HG02798 (cell line): ENCODE data around the gene MLIP.
"Not testable (repeated sequence)": the region's sequence is repeated elsewhere in the genome, so short reads cannot be mapped to it uniquely, and the experiment has no call there.

ENCODE experiments used
- ATAC-seq: cut with Tn5 transposase; IDR thresholded peaks from one replicate; pipeline ENCODE4 v1.9.1; 2021; ENCODE audit warnings: mild to moderate bottlenecking; ENCODE audit not compliant: unreplicated experiment, poor library complexity

MLIP gene, protein sequence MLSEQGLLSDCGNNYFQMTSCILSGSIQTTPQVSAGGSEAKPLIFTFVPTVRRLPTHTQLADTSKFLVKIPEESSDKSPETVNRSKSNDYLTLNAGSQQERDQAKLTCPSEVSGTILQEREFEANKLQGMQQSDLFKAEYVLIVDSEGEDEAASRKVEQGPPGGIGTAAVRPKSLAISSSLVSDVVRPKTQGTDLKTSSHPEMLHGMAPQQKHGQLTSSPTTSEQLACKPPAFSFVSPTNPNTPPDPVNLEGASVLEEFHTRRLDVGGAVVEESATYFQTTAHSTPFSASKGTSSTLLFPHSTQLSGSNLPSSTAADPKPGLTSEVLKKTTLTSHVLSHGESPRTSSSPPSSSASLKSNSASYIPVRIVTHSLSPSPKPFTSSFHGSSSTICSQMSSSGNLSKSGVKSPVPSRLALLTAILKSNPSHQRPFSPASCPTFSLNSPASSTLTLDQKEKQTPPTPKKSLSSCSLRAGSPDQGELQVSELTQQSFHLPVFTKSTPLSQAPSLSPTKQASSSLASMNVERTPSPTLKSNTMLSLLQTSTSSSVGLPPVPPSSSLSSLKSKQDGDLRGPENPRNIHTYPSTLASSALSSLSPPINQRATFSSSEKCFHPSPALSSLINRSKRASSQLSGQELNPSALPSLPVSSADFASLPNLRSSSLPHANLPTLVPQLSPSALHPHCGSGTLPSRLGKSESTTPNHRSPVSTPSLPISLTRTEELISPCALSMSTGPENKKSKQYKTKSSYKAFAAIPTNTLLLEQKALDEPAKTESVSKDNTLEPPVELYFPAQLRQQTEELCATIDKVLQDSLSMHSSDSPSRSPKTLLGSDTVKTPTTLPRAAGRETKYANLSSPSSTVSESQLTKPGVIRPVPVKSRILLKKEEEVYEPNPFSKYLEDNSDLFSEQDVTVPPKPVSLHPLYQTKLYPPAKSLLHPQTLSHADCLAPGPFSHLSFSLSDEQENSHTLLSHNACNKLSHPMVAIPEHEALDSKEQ

GRCh38 chr6:54111341-54112045 lies at the start of gene MLIP:
Gene MLIP (plus strand): TSS chr6:54111443. CDS start chr6:54111480, 37 bp downstream.
- no peak for ATAC-seq

- ATAC-seq = no peak
Measured at GRCh38 chr6:54063228-54063539, 48.1 kb upstream of the MLIP start.

DNA sequence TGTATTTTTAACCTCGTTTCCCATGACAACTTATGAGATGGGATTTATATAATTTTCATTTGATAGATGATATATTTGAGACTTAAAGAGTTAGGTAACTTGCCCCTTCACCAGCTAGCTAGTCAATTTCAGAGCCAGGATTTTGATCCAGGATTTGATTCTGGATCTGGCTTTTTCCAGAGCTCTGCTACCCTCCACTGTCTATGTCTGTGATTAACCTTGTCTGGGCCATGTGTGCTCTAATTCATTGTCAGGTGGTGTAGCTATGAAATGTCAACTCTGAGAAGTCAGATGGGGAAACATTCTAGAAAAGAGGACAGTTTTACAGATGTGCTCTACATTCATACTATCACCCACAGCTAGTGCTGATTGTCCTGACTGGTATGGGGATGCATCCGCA lies 42.5 kb upstream of the MLIP start:
- ATAC-seq = no peak

- ATAC-seq = no peak
Measured at GRCh38 chr6:54070025-54070424, 41.2 kb upstream of the MLIP start.

DNA sequence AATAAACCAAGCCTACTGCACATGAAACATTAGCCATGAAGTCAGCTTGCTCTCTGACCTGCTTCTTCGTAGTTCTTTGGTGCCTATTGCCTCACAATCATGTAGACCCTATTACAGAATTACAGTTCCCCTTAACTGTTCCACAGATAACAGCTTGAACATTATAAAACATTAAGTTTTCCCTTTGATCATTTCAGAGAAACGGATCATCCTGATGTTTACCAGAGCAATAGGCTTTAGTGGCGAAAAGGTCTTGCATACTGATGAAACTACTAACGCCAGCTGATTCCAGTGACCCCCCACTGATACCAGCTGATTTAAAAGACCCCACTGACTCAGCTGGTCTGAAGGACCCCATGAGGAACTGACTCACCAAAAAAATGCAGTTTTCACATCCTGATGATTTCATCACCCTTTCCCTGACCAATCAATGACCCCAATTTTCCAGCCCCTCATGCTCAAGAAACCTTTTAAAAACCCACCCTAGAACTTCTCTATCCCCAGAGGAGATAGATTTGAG lies 39.4 kb upstream of the MLIP start:
- ATAC-seq = no peak

- ATAC-seq = no peak
Measured at GRCh38 chr6:54072635-54073313, 38.5 kb upstream of the MLIP start.

DNA sequence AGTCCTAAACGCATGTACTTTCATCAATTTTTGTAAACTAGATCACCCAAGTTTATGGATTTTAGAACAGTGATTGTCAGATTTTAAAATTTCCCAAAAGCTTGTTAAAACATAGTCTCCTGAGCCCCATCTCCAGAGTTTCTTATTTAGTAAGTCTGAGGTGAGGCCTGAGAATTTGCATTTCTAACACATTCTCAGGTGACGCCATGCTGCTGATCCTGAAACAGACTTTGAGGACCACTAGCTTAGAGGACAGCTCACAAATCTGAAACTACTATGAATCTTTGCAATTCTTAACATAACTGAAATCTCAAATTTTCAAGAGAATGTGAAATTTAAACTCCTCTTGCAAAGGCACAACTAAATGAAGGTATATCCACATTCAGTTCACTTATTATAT lies 37.8 kb upstream of the MLIP start:
- ATAC-seq = no peak

DNA sequence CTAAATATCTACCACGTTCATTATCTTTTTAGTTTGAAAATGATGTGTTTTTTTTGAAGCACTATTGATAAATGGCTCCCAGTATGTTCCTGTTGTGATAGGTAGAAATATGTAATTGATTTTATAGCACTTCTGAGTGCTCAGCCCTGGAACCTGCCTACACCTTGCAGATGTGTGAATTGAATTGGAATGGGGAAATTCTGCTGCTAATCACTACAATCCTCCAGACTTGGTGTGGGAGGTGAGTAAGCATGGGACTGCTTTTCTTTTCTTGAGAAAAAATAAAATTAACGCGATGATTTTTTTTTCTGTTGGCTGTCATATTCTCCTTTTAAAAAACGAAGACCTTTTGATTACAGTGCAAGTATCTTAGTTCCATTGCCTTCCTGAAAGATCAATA lies 37.1 kb upstream of the MLIP start:
- no peak for ATAC-seq

DNA sequence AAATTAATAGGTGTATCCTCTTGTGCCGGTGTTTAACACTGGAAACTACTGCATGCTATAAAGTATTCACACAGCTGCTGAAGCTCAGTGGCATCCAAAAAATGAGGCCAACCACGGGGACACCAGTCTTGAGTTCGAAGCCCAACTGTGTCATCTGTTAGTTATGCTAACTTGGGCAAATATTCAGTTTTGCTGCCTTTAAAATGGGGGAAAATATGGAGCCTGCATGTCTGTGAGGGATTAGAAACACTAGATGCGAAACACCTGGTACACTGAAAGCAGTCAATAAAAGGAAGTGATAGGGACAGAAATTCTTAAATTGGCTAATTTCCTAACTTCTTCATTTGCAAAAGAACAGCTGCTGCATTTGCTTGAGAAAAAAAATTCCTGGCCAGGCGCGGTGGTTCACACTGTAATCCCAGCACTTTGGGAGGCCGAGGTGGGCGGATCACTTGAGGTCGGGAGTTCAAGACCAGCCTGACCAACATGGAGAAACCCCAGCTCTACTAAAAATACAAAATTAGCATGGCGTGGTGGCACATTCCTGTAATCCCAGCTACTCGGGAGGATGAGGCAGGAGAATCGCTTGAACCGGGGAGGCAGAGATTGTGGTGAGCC lies 36.6 kb upstream of the MLIP start:
- ATAC-seq = no peak

- ATAC-seq = no peak
Measured at GRCh38 chr6:54076159-54076789, 35.0 kb upstream of the MLIP start.

- not testable (repeated sequence) for ATAC-seq
Measured at GRCh38 chr6:54081499-54081898, 29.7 kb upstream of the MLIP start.

GRCh38 chr6:54083287-54083686 lies 28.0 kb upstream of the MLIP start:
- no peak for ATAC-seq

DNA sequence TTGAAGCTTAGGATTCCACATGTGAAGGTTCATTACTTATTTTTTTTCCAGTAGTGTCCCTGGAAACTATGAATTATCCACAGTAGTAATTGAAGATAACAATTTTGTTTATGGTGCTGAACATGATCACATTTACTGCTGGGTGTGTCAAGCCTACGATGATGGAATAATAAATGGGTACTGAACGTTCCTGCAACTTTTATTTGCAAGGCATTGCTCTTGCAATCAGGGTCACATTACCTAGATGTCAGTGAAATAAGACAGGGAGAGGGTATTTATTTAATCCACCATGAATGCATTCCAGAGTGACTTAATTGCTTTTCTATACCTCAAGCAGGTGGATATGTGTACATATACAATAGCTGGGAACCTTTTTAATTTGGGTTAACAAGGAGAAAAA lies 27.0 kb upstream of the MLIP start:
- ATAC-seq = no peak

- ATAC-seq = no peak
Measured at GRCh38 chr6:54085047-54085446, 26.2 kb upstream of the MLIP start.

DNA sequence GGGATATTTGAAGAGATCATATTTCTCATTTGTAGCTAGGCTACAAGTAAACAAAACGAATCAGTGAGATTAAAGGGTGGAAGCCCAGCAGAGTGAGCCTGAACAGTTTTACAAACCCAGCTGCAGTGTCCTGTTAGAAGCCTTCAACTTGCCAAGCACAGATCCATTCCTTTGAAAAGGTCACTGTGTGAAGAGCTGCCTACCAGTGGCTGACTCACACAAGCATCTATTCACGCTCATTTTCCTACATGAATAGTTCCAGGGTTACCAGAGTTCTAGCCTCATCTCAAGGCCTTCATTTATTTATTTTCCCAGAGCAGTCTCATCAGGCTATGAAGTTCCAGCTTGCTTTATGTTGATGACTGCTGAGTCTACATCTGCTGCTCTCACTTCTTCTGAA lies 25.7 kb upstream of the MLIP start:
- ATAC-seq = no peak

GRCh38 chr6:54086439-54086838 lies 24.8 kb upstream of the MLIP start:
- ATAC-seq = no peak

DNA sequence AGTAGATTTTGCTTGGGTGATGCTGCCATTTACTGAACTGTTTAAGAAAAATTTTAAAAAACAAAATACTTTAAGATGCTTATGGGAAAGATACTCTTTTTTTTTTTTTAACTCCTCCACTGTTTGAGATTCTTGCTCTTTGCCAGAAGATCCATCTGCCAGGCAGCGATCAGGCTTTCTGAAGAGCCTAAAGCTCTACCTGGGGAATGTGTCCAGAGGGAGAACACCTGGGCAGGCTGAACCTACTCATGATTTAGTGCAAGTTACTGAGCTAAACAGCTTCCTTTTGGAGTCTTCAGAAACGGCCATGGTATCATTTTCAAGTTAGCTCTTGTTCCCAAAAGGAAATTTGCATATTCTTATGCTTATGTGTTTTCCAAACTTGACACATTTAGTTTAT lies 23.5 kb upstream of the MLIP start:
- ATAC-seq = no peak

- ATAC-seq = no peak
Measured at GRCh38 chr6:54093326-54093948, 17.8 kb upstream of the MLIP start.

- ATAC-seq = no peak
Measured at GRCh38 chr6:54094293-54094692, 16.9 kb upstream of the MLIP start.
